ENCODE data around the gene CEP131. TPM values are rescaled to one million over a fixed set of nuclear protein-coding genes. Genes with fewer than 3 reads are reported as not detected.

The CEP131 gene
- total RNA-seq, 1 donor from 2014 or later = 33.2 TPM

DNA sequence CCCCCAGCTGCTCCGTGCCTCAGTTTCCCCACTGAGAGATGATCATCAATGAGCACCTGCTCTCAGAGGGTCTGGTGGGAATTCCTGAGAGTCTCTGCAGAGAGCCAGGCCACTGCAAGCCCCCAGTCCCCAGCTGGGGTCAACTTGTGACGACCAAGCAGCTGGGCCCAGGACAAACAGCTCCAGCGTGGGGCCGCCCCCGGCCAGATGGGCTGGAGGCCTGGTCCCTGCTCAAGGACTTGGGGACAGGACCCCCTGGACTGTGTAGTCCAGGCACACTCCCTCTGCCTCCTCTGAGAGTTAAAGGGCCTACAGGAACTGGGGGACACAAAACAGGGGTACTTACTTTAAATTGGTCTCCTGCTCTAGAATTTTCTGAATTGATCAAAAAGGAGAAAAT lies 40.2 kb downstream of the CEP131 start:
- Mint-ChIP-seq H3K27ac (no peak overlapping the region), H3K4me1 (ENCODE audit: low read depth) (no peaks in the 10 kb centered on the region), H3K36me3 (ENCODE audit: insufficient read depth) (no peaks in the 10 kb centered on the region), H3K27me3 (no peaks in the 10 kb centered on the region), H3K9me3 (ENCODE audit: low read depth) (no peaks in the 10 kb centered on the region), H3K4me3 (ENCODE audit: low read depth) (no peak overlapping the region)
- TF ChIP-seq CTCF (IDR thresholded peaks at IDR 0.05; ENCODE audit: unreplicated experiment) = no peak
- no peak for DNase-seq (ENCODE audit: low spot score, unreplicated experiment)

DNA sequence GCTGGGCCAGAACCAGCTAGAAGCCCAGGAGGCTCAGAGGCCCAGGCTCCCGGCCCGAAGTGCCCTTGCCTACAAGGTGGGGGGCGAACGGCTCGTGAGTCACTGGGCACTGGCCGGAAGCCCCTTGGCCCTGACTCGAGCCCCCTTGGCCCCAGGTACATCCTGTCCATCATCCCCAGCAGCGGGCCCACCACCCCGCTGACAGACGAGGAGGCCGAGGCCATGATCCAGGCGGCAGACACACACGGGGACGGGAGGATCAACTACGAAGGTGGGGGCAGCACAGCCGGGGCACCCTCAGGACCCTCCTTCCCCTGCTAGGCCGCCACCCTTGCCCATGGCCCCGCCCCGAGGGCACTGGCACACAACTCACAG lies 41.0 kb downstream of the CEP131 start:
- no peaks in the 10 kb centered on the region for H3K27me3 Mint-ChIP-seq
- no peaks in the 10 kb centered on the region for H3K9me3 Mint-ChIP-seq (ENCODE audit: low read depth)
- no peak for DNase-seq (ENCODE audit: low spot score, unreplicated experiment)
- no peak overlapping the region for H3K27ac Mint-ChIP-seq
- H3K4me1 Mint-ChIP-seq (ENCODE audit: low read depth) = no peaks in the 10 kb centered on the region
- H3K4me3 Mint-ChIP-seq (ENCODE audit: low read depth) = no peak overlapping the region
- no peak for TF ChIP-seq CTCF (IDR thresholded peaks at IDR 0.05; ENCODE audit: unreplicated experiment)
- no peaks in the 10 kb centered on the region for H3K36me3 Mint-ChIP-seq (ENCODE audit: insufficient read depth)

GRCh38 chr17:81180836-81181810 lies 41.6 kb downstream of the CEP131 start:
- no peak for TF ChIP-seq CTCF (IDR thresholded peaks at IDR 0.05; ENCODE audit: unreplicated experiment)
- Mint-ChIP-seq H3K9me3 (ENCODE audit: low read depth) (no peaks in the 10 kb centered on the region), H3K4me1 (ENCODE audit: low read depth) (no peaks in the 10 kb centered on the region), H3K27me3 (no peaks in the 10 kb centered on the region), H3K4me3 (ENCODE audit: low read depth) (no peak overlapping the region), H3K36me3 (ENCODE audit: insufficient read depth) (peaks cover 2% of the 10 kb centered on the region), H3K27ac (no peak overlapping the region)
- DNase-seq (ENCODE audit: low spot score, unreplicated experiment) = no peak

DNA sequence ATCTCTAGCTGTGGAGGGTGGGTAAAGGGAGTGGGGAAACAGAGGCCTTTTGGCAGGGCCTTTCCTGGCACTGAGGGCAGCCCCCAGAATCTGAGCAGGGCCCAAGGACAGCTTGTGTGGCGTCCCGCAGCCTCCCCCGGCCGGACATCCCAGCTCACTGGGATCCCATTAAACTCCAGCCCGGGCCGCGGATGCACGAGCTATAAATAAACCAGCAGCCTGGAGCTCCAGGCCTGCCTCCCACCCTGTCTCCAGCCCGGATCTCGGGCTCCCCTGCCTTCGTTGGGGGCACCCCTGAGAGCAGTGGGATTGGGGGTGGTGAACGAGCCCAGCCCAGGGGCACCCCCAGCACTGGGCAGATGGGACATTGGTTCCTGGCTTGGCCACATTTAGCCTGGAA lies 42.9 kb downstream of the CEP131 start:
- Mint-ChIP-seq H3K27ac (no peak overlapping the region), H3K36me3 (ENCODE audit: insufficient read depth) (peaks cover 4% of the 10 kb centered on the region), H3K27me3 (no peaks in the 10 kb centered on the region), H3K4me3 (ENCODE audit: low read depth) (no peak overlapping the region), H3K4me1 (ENCODE audit: low read depth) (no peaks in the 10 kb centered on the region), H3K9me3 (ENCODE audit: low read depth) (peaks cover 9% of the 10 kb centered on the region)
- no peak for DNase-seq (ENCODE audit: low spot score, unreplicated experiment)
- TF ChIP-seq CTCF (IDR thresholded peaks at IDR 0.05; ENCODE audit: unreplicated experiment) = no peak

- TF ChIP-seq CTCF (IDR thresholded peaks at IDR 0.05; ENCODE audit: unreplicated experiment) = no peak
- no peak overlapping the region for H3K4me3 Mint-ChIP-seq (ENCODE audit: low read depth)
- peaks cover 9% of the 10 kb centered on the region for H3K9me3 Mint-ChIP-seq (ENCODE audit: low read depth)
- no peak for DNase-seq (ENCODE audit: low spot score, unreplicated experiment)
- H3K36me3 Mint-ChIP-seq (ENCODE audit: insufficient read depth) = peaks cover 4% of the 10 kb centered on the region
- H3K27ac Mint-ChIP-seq = no peak overlapping the region
- no peaks in the 10 kb centered on the region for H3K27me3 Mint-ChIP-seq
- H3K4me1 Mint-ChIP-seq (ENCODE audit: low read depth) = no peaks in the 10 kb centered on the region
Observed at GRCh38 chr17:81179220-81179619, 43.5 kb downstream of the CEP131 start.
